GM12872 (cell line): ENCODE measurements around the gene GNA15.

ENCODE experiments used
- CTCF ChIP-seq: IDR thresholded peaks from 3 replicates; pipeline ENCODE4 v1.5.1; 2011; ENCODE audit warnings: low read depth, mild to moderate bottlenecking, low read length, moderate library complexity; ENCODE audit not compliant: insufficient read depth

Gene GNA15

GRCh38 chr19:3196933-3197205, 61.0 kb downstream of the GNA15 start:
- TF ChIP-seq CTCF, result no peak

- no peak for TF ChIP-seq CTCF
Measured at GRCh38 chr19:3198901-3199700, 63.3 kb downstream of the GNA15 start.

GRCh38 chr19:3201072-3201700, 65.4 kb downstream of the GNA15 start:
- TF ChIP-seq CTCF, result no peak

- no peak for TF ChIP-seq CTCF
Measured at GRCh38 chr19:3201911-3202310, 66.1 kb downstream of the GNA15 start.

GRCh38 chr19:3202346-3202745, 66.5 kb downstream of the GNA15 start:
- TF ChIP-seq CTCF, result no peak

GRCh38 chr19:3203805-3204645, 68.2 kb downstream of the GNA15 start:
- no peak for TF ChIP-seq CTCF

- TF ChIP-seq CTCF, result no peak
Measured at GRCh38 chr19:3204646-3205275, 68.9 kb downstream of the GNA15 start.
